ENCODE measurements around the gene RBBP9. TPM values are rescaled to one million over a fixed set of nuclear protein-coding genes. Genes with fewer than 3 reads are reported as not detected.

The RBBP9 gene
- total and polyA plus RNA-seq, 7 donors, result 2.2 to 8.7 (median 4.9) TPM

DNA sequence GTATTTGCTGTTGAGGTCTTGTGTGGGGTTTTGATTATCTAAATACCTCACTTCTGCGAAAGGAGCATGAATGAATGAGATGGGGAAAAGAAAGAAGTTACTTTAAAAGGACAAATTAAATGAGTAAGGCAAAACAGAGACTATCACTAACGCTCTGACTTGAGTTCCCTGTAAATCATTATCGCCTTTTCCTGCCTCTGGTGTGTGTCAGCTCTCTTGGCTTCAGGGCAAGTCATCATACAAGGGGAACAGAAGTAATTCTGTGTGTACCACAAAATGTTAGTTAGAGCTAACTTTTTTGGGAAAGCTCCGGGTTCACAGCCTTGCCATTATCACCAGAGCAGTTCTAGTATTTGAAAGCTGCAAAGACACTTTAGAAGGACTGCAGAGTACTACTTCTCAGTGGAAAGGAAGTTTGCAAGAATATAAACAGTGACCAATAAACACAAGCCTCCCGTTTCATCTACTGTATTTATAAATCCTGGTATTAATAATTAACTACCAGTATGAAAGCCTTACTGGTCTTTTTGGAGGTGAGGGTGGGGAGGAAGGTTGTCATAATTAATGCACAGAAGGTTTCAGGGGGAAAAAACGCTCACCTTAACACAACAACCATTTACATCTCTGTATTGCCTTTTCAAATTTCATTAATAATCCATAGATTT lies 31.4 kb downstream of the RBBP9 start:
- Histone ChIP-seq H3K27ac (no peak overlapping the region), H3K36me3 (ENCODE audit: insufficient read depth in 1 of 2, low read depth in 1 of 2) (peaks cover 4 to 15% of the 10 kb centered on the region in 2 donors), H3K9me3 (no peaks in the 10 kb centered on the region), H3K4me1 (peaks cover 13% of the 10 kb centered on the region), H3K27me3 (ENCODE audit: insufficient read depth in 3 of 3, low read length in 2 of 3) (no peaks in the 10 kb centered on the region), H3K4me3 (no peak overlapping the region)
- intact Hi-C loops (cut with DNase I), result loop anchor here (5.0 kb wide), 2 partner anchors 37 to 173 kb away; no protein-coding TSS in a partner anchor
- WGBS, 3 donors, result 63 to 67% (median 66%) methylated on average over 6 of the region's 6 CpGs
- TF ChIP-seq, protein P1, sequence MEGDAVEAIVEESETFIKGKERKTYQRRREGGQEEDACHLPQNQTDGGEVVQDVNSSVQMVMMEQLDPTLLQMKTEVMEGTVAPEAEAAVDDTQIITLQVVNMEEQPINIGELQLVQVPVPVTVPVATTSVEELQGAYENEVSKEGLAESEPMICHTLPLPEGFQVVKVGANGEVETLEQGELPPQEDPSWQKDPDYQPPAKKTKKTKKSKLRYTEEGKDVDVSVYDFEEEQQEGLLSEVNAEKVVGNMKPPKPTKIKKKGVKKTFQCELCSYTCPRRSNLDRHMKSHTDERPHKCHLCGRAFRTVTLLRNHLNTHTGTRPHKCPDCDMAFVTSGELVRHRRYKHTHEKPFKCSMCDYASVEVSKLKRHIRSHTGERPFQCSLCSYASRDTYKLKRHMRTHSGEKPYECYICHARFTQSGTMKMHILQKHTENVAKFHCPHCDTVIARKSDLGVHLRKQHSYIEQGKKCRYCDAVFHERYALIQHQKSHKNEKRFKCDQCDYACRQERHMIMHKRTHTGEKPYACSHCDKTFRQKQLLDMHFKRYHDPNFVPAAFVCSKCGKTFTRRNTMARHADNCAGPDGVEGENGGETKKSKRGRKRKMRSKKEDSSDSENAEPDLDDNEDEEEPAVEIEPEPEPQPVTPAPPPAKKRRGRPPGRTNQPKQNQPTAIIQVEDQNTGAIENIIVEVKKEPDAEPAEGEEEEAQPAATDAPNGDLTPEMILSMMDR (IDR thresholded peaks at IDR 0.05), result no peak
- ATAC-seq (no peak), DNase-seq (no peak)

DNA sequence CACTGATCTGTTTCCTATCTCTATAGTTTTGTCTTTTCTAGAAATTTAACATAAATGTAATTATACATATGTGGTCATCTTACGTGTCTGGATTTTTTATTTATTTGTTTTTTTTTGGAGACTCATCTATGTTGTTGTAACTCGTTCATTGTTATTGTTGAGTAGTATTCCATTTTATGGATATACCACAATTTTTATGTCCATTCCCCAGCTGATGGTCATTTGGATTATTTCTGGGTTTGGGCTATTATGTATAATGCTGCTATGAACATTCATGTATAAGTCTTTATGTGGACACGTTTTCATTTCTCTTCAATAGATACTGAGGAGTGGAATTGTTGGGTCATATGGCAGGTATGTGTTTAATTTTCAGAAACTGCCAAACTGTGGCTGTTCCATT lies 40.4 kb downstream of the RBBP9 start:
- DNase-seq (no peak), ATAC-seq (no peak)
- no peaks in the 10 kb centered on the region for H3K36me3 ChIP-seq (ENCODE audit: insufficient read depth in 1 of 2, low read depth in 1 of 2)
- WGBS, 3 donors, result 88 to 93% (median 89%) methylated on average over 3 of the region's 3 CpGs
- H3K4me1 ChIP-seq, result no peaks in the 10 kb centered on the region
- intact Hi-C loops (cut with DNase I), result loop anchor here in 1 of 2 donors (5.0 kb wide), 1 partner anchor 39 kb away; no protein-coding TSS in a partner anchor
- TF ChIP-seq, protein P1 (IDR thresholded peaks at IDR 0.05), result no peak
- no peaks in the 10 kb centered on the region for H3K27me3 ChIP-seq (ENCODE audit: insufficient read depth in 3 of 3, low read length in 2 of 3)
- H3K9me3 ChIP-seq, result peaks cover 6% of the 10 kb centered on the region
- no peak overlapping the region for H3K4me3 ChIP-seq
- no peak overlapping the region for H3K27ac ChIP-seq

GRCh38 chr20:18443886-18444285 lies 53.1 kb downstream of the RBBP9 start:
- H3K36me3 ChIP-seq (ENCODE audit: insufficient read depth in 1 of 2, low read depth in 1 of 2), result no peaks in the 10 kb centered on the region
- H3K27ac ChIP-seq, result no peak overlapping the region
- no peaks in the 10 kb centered on the region for H3K4me1 ChIP-seq
- H3K4me3 ChIP-seq, result no peak overlapping the region
- DNase-seq, result no peak
- ATAC-seq, result no peak
- no peaks in the 10 kb centered on the region for H3K27me3 ChIP-seq (ENCODE audit: insufficient read depth in 3 of 3, low read length in 2 of 3)
- TF ChIP-seq, protein P1 (IDR thresholded peaks at IDR 0.05), result no peak
- 25 to 30% (median 28%) methylated on average over 4 of the region's 4 CpGs for WGBS, 3 donors
- no peaks in the 10 kb centered on the region for H3K9me3 ChIP-seq
- intact Hi-C loops (cut with DNase I), result no loop called here

GRCh38 chr20:18440403-18440802 lies 56.6 kb downstream of the RBBP9 start:
- ATAC-seq, result no peak
- Histone ChIP-seq H3K27ac (no peak overlapping the region), H3K9me3 (no peaks in the 10 kb centered on the region), H3K4me1 (no peaks in the 10 kb centered on the region), H3K4me3 (no peak overlapping the region), H3K36me3 (ENCODE audit: insufficient read depth in 1 of 2, low read depth in 1 of 2) (no peaks in the 10 kb centered on the region), H3K27me3 (ENCODE audit: insufficient read depth in 3 of 3, low read length in 2 of 3) (no peaks in the 10 kb centered on the region)
- WGBS, 3 donors, result 35 to 83% (median 74%) methylated on average over 1 of the region's 1 CpG
- TF ChIP-seq, protein P1 (IDR thresholded peaks at IDR 0.05), result no peak
- intact Hi-C loops (cut with DNase I), result no loop called here
- no peak for DNase-seq

DNA sequence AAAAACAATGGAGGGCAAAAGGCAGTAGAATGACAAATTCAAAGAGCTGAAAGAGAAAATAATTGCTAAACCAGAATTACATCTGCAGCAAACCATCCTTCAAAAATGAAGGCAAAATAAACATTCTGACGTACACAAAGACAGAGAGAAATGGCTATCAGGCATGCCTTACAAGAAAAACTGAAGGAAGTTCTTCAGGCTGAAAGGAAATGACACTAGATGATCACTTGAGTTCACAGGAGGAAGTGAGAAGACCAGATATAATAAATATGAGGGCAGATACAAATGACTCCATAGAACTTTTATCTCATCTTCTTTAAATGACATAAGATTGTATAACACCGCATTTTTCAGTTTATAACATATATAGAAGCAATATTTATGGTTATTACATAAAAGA lies 60.2 kb downstream of the RBBP9 start:
- TF ChIP-seq, protein P1 (IDR thresholded peaks at IDR 0.05), result no peak
- WGBS, 3 donors, result 82 to 87% (median 85%) methylated on average over 2 of the region's 2 CpGs

More for the DNA sequence above, 60.2 kb downstream of the RBBP9 start:
- intact Hi-C loops (cut with DNase I), result no loop called here
- H3K9me3 ChIP-seq, result no peaks in the 10 kb centered on the region
- no peaks in the 10 kb centered on the region for H3K27me3 ChIP-seq (ENCODE audit: insufficient read depth in 3 of 3, low read length in 2 of 3)
- no peaks in the 10 kb centered on the region for H3K4me1 ChIP-seq
- H3K36me3 ChIP-seq (ENCODE audit: insufficient read depth in 1 of 2, low read depth in 1 of 2), result no peaks in the 10 kb centered on the region
- H3K27ac ChIP-seq, result no peak overlapping the region
- no peak for DNase-seq
- no peak overlapping the region for H3K4me3 ChIP-seq
- no peak for ATAC-seq

Measured in psoas muscle (tissue), 8 donors.